Coronary artery (tissue), 2 donors: ENCODE results near the gene PSMC3.

Experiments used
- DNase-seq: peaks from one replicate; pipeline ENCODE4 v3.0.0-alpha.2; 2017; ENCODE audit warnings: low spot score
- H3K27ac ChIP-seq, 2 donors: fragments of 200-600 bp; sonication (generic); one replicate each; pipeline ENCODE4 v1.5.1; 2016 to 2019
- H3K4me3 ChIP-seq: fragments of 200-600 bp; sonication (generic); 2 replicates; pipeline ENCODE4 v1.5.1; 2016; ENCODE audit warnings: mild to moderate bottlenecking, moderate library complexity
- TF ChIP-seq, protein P1 (sequence below): fragments of 200-600 bp; sonication (generic); IDR thresholded peaks from one replicate; pipeline ENCODE4 v1.5.1; 2019; ENCODE audit warnings: antibody characterized with exemption

Gene PSMC3

DNA sequence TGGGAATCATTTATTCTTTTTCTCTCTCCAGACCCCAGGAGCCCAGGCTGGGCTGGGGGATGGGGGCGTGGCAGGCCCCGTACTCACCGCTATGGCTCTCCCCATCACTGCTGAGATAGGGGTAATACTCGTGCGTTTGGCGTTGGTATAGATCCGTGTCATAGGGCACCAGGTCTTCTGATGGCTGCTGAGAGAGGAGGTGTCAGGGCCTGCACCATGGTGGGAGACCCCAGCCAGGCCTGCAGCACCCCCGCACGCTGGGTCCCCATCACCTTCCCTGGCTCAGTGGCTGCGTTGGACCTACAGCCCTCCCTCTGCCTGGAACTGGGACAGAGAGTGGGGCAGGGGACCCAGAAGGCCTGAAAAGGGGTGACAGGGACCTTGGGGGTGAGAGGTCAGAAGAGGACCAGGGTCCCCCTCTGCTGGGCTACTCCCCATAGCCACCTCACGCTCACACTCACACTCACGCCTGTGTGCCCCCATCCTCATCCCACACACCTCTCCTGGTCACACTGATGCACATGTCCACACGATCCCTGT, 50.6 kb downstream of the PSMC3 start:
- TF ChIP-seq, protein P1, sequence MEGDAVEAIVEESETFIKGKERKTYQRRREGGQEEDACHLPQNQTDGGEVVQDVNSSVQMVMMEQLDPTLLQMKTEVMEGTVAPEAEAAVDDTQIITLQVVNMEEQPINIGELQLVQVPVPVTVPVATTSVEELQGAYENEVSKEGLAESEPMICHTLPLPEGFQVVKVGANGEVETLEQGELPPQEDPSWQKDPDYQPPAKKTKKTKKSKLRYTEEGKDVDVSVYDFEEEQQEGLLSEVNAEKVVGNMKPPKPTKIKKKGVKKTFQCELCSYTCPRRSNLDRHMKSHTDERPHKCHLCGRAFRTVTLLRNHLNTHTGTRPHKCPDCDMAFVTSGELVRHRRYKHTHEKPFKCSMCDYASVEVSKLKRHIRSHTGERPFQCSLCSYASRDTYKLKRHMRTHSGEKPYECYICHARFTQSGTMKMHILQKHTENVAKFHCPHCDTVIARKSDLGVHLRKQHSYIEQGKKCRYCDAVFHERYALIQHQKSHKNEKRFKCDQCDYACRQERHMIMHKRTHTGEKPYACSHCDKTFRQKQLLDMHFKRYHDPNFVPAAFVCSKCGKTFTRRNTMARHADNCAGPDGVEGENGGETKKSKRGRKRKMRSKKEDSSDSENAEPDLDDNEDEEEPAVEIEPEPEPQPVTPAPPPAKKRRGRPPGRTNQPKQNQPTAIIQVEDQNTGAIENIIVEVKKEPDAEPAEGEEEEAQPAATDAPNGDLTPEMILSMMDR: no peak
- DNase-seq: no peak
- peak overlapping the region; percentile 62 for H3K4me3 ChIP-seq
- peak overlapping the region in 1 of 2 donors; percentile 74 for H3K27ac ChIP-seq

DNA sequence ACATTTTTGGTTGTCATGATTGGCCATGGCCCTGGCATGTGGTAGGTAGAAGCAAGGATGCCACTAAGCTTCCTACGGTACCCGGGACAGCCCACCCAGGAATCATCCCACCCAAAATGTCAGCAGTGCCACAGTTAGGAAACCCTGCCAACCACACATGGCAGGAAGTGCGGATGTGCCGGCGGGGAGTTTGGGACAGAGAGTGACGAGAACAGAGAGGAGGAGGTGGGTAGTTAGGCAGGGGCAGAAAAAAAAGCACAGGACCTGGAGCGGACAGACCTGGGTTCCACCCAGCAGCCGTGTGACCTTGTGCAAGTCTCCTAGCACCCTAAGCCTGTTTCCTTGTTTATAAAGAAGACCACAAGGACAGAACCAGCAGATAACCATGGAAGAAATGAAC, 51.2 kb downstream of the PSMC3 start:
- Histone ChIP-seq H3K27ac (peak overlapping the region in 1 of 2 donors; percentile 74), H3K4me3 (no peak overlapping the region)
- DNase-seq: no peak
- TF ChIP-seq, protein P1: no peak

DNA sequence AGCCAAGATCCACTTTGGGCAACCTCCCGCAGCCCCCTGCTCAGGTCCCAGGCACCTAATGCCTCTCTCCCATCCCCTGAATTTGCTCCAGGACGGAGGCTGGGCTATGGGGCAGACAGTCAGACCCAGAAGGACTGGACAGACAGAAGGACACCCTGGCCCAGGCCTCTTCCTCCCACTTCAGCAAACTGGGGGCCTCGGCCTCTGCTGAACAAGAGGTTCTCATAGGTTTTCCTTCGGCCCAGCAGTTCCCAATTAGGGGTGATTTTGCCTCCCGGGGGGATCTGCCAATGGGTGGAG, 51.6 kb downstream of the PSMC3 start:
- DNase-seq: no peak
- TF ChIP-seq, protein P1: no peak
- H3K27ac ChIP-seq: peak overlapping the region in 1 of 2 donors; percentile 2
- H3K4me3 ChIP-seq: no peak overlapping the region

DNA sequence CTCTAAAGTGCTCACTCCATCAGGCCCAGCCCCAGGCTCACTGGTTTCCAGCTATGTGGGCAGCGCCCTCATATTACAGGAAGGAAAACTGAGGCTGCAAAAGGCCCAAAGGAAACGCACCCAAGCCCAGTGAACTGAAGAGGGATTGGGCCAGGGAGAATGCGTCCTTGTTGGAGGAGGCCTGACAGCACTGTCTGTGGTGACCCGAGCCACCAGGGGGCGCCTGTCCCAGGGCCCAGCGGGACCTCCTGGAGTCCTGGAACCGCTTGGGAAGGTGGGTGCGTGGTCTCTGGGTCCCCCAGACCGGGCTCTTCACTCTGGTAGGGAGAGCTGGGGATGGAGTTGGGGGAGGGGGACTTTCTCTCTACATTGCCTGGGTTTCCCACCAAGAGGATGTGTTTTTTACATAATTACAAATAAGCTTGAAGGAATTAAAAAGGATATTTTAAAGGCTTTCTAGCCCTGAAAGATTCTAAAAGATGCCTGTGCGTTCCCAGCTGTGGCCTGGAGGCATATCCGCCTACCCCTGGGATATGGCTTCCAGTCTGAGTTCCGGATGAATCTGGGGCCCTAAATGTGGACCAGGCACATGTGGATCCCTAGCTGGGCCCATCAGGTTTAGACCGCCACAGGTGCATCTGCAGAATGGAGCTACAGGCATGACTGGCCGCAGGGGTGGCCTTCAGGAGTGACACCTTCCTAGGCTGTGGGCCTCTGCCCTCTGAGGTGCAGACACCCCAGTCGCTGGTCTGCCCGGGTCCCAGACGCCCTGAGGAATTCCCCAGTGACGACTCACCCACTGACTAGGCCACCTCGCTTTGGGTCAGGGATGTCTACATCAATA, 52.1 kb downstream of the PSMC3 start:
- DNase-seq: peak; percentile 72
- H3K27ac ChIP-seq: peak overlapping the region in 1 of 2 donors; percentile 2
- no peak overlapping the region for H3K4me3 ChIP-seq
- TF ChIP-seq, protein P1: peak; percentile 95

DNA sequence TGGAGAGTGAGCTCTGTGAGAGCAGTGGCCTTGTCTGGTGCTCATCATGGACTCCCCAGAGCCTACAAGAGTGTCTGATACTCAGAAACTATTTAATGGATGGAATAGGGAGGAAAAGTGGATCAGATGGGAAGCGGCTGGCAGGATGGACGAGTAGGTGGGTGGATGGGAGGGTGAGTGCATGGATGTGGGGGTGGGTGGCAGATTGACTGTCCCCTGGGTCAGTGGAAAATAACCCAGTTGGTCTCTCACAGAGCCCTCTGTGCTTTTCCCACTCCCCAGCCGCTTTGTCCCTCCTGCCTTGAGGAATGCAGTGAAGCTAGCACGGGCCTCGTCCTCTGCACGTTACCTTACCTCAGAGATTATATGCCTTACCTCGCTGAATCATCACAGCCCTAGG, 53.8 kb downstream of the PSMC3 start:
- DNase-seq: no peak
- Histone ChIP-seq H3K27ac (no peak overlapping the region), H3K4me3 (no peak overlapping the region)
- TF ChIP-seq, protein P1: no peak

DNA sequence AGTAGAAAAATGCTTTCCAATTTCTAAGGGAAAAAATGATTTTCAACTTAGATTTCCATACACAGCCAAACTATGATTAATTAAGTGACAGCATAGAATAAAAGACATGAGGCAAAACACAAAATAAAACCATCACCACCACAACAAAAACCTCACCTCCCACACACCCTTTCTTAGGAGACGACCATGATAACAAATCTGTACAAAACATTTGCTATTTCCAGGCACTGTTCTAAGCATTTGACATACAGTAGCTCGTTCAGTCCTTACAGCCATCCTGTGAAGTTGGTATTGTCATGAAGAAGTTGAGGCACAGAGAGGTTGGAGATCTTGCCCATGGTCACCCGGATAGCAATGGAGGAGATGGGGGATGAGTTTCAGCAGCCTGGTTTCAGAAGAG, 56.6 kb downstream of the PSMC3 start:
- H3K27ac ChIP-seq: no peak overlapping the region
- H3K4me3 ChIP-seq: no peak overlapping the region
- TF ChIP-seq, protein P1: no peak
- no peak for DNase-seq
